Measurements from ENCODE around the gene NANS.

GRCh38 chr9:98101868-98102273 lies 45.3 kb downstream of the NANS start:
- no peak for TF ChIP-seq CTCF (IDR thresholded peaks at IDR 0.05)
- TF ChIP-seq POLR2A (IDR thresholded peaks at IDR 0.05) = peak in 1 of 3 donors; percentile 16

Data from body of pancreas (tissue), 4 donors.